Gastroesophageal sphincter (tissue), 3 donors: ENCODE measurements around the gene KNTC1.

ENCODE experiments used
- CTCF ChIP-seq, 4 experiments: fragments of 200-600 bp in 2 of 4; fragments of 450-650 bp in 2 of 4; sonication (generic) in 1 of 4; IDR thresholded peaks; one replicate each; pipeline ENCODE4 v1.5.1; 2017 to 2019; ENCODE audit warnings: antibody characterized with exemption in 4 of 4, mild to moderate bottlenecking in 2 of 4, moderate library complexity in 2 of 4
- POLR2A ChIP-seq, 2 donors: fragments of 450-650 bp; IDR thresholded peaks; one replicate each; pipeline ENCODE4 v1.6.1; 2017; ENCODE audit warnings: antibody characterized with exemption in 2 of 2, mild to moderate bottlenecking in 2 of 2, moderate library complexity in 1 of 2
- POLR2AphosphoS5 ChIP-seq: sonication (generic); formaldehyde crosslinking; IDR thresholded peaks from one replicate; pipeline ENCODE4 v1.6.1; 2017; ENCODE audit warnings: antibody characterized with exemption

DNA sequence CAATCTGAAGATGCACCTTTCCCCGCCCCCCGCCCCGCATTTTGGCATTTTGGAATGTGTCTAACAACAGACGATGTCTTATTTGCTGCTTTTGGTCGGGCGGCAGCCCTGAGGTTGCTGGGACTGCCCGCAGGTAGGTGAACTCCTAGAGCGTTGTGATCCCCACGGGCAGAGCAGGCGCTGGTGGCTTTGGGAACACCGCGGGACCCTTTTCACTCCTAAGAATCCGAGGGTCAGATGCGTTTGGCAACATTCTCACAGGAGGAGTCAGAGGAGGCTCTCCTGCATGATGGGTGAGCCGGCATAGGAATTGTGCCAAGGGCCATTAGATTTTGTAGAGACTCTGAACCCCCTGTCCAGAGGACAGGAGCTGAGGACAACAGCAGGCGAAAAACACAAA, 134.2 kb downstream of the KNTC1 start:
- TF ChIP-seq CTCF (IDR thresholded peaks at IDR 0.05) = no peak
- no peak for TF ChIP-seq POLR2AphosphoS5
- no peak for TF ChIP-seq POLR2A (IDR thresholded peaks at IDR 0.05)
